Measurements from ENCODE around the gene MAD1L1.

MAD1L1 gene

DNA sequence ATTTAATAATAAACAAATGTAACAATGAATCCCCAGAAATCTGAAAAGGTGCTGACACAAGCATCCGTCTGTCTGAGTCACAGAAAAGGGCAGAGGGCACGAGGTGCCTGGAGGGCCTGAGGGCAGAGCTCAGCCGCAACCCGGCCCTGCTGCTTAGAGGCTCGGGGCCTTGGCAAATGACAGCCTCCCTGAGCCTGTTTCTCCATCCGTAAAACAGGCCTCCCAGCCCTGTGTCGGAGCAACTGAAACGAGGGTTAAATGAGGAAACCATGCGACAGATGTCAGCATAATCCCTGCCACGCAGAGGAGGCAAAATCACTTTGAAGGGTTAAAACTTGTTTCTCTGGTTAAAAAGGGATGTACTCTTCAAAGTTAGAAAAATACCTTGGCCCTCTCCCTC, 34.2 kb upstream of the MAD1L1 start:
- TF ChIP-seq, protein P1, sequence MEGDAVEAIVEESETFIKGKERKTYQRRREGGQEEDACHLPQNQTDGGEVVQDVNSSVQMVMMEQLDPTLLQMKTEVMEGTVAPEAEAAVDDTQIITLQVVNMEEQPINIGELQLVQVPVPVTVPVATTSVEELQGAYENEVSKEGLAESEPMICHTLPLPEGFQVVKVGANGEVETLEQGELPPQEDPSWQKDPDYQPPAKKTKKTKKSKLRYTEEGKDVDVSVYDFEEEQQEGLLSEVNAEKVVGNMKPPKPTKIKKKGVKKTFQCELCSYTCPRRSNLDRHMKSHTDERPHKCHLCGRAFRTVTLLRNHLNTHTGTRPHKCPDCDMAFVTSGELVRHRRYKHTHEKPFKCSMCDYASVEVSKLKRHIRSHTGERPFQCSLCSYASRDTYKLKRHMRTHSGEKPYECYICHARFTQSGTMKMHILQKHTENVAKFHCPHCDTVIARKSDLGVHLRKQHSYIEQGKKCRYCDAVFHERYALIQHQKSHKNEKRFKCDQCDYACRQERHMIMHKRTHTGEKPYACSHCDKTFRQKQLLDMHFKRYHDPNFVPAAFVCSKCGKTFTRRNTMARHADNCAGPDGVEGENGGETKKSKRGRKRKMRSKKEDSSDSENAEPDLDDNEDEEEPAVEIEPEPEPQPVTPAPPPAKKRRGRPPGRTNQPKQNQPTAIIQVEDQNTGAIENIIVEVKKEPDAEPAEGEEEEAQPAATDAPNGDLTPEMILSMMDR (conservative IDR thresholded peaks at IDR 0.05; ENCODE audit: low read length), result no peak
- peak; percentile 26 for DNase-seq (ENCODE audit: low read depth)
- no peak overlapping the region for H3K4me3 ChIP-seq (ENCODE audit: low read length)

DNA sequence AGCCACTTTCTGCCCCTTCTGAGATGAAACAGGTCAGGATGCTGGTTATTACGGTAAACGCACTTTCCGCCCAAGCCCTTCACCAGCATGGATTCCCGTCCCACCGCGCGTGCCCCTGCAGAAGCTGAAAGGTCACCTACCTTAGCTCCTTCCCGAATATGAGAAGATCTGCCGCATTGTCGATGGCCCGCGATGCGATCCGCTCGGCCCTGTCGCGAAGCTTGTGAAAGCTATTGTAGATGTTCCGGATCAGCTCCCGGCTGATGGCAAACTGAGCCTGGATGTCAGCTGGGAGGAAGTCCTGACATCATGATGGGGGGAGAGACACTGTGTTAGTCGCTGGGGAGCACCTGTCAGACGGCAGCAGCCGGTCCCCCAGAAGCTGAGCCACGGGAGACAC, 31.4 kb upstream of the MAD1L1 start:
- TF ChIP-seq, protein P1 (conservative IDR thresholded peaks at IDR 0.05; ENCODE audit: low read length), result no peak
- DNase-seq (ENCODE audit: low read depth), result no peak
- no peak overlapping the region for H3K4me3 ChIP-seq (ENCODE audit: low read length)

DNA sequence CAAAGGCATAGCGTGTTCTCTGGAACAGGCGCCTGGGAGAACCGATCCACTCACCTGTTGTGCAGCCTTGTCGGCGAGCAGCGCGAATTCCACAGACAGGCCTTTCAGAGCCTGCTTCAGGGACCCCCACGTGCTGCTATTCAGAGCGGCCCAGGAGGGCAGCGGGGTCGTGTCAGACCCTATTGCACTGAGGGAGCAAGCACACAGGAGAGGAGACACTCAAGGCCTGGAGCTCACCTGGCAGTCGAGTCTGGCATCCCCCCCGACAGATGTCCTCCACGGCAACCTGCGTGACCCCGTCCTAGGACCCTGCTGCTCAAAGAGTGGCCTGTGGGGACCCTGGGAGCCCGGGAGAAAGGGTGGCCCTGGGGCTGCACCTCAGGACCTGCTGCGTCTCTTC, 30.4 kb upstream of the MAD1L1 start:
- no peak for DNase-seq (ENCODE audit: low read depth)
- TF ChIP-seq, protein P1 (conservative IDR thresholded peaks at IDR 0.05; ENCODE audit: low read length), result no peak
- no peak overlapping the region for H3K4me3 ChIP-seq (ENCODE audit: low read length)

DNA sequence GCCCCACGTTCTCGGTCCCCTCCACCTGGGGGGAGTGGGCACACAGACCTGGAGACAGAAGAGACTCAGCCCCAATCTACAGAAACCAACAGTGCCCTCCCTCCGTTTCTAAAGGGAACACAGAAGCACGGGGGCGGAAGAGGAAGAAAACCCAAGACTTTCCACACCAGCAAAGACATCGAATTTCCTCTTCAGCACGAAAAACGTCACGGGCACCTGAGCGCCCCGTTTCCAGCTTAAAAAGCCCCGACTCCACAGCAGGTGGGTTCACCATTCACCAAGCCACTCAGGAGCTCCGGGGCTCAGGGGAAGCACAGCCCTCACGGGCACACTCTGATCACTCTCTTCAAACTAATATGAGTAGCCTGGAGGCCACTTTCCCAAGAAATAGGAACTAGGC, 28.9 kb upstream of the MAD1L1 start:
- H3K4me3 ChIP-seq (ENCODE audit: low read length), result no peak overlapping the region
- DNase-seq (ENCODE audit: low read depth), result no peak
- TF ChIP-seq, protein P1 (conservative IDR thresholded peaks at IDR 0.05; ENCODE audit: low read length), result no peak

DNA sequence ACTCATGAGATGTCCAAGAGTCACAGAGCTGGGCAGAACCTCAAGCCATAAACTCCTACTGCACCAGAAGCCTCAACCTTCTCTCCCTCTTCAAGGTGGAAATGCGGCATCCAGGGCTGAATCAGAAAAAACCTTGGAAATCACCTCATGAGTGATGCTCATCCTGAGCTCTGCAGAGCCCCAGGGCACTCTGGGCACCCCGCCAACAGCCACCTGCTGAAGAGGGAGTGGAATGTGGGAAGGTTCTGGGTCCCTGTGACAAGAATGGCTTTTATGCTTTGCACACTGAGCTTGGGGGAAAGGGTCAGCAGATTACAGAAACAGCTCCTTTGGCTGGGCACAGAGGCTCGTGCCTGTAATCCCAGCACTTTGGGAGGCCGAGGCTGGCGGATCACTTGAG, 28.1 kb upstream of the MAD1L1 start:
- TF ChIP-seq, protein P1 (conservative IDR thresholded peaks at IDR 0.05; ENCODE audit: low read length), result no peak
- no peak for DNase-seq (ENCODE audit: low read depth)

DNA sequence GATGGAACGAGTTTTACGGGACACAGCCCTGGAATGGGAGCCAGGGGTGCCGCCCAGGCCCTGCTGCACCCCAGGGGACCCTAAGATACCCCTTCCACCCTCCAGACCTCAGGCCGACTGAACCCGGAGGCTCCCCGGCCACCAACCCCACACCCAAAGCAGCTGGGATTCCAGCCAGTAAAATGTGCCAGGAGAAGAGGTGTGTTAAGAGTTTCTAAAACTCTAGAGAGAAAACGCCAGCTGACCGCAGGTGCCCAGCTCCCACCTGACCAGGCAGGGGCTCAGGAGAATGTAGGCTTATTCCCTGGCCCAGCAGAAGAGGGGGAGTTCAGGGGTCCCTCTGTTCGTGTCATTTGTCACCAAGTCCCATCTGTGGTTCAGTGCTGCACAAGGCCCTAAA, 26.7 kb upstream of the MAD1L1 start:
- no peak for DNase-seq (ENCODE audit: low read depth)

More for the DNA sequence above, 28.1 kb upstream of the MAD1L1 start:
- H3K4me3 ChIP-seq (ENCODE audit: low read length), result no peak overlapping the region

DNA sequence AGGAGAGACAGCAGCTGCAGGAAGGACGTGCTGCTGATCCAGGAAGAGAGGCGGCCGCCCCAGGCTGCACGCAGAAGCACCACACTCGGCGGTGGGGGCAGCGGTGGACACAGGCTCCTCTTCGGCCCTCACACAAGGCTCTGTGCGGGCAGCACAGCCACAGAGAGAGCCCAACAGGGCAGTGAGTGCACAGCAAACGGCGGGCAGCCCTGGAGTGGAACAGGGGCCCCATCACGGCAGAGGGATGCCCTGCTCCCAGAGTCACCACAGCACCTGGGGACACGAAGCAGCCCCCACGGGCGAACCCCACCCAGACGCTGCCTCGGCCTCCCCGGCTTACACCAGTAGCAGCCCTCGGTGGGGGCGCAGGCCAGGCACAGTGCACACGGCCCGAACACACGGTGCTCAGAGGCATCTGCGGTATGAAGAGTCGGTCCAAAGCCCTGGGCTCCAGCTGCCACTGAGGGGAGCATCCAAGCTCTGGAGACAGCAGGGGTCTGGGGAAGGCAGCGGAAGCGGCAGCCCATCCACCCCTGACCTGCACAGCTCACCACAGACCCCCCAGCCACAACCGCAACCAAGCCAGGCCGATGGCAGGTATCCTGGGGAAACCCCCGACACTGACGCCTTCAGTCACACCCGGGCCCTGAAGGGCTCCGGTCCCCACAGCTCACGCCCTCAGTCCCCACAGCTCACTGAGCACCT, 26.1 kb upstream of the MAD1L1 start:
- no peak for DNase-seq (ENCODE audit: low read depth)
- H3K4me3 ChIP-seq (ENCODE audit: low read length), result no peak overlapping the region
- TF ChIP-seq, protein P1 (conservative IDR thresholded peaks at IDR 0.05; ENCODE audit: low read length), result no peak

More for the DNA sequence above, 26.7 kb upstream of the MAD1L1 start:
- no peak overlapping the region for H3K4me3 ChIP-seq (ENCODE audit: low read length)
- TF ChIP-seq, protein P1 (conservative IDR thresholded peaks at IDR 0.05; ENCODE audit: low read length), result no peak
